Transverse colon (tissue), 4 donors: ENCODE results near the gene RNPEPL1. TPM values are rescaled to one million over a fixed set of nuclear protein-coding genes. Genes with fewer than 3 reads are reported as not detected.

Experiments
- DNase-seq: peaks from one replicate; pipeline ENCODE4 v3.0.0-alpha.2; 2019
- H3K27ac ChIP-seq, 4 donors: fragments of 200-600 bp; sonication (generic); 2 replicates each; pipeline ENCODE4 v1.5.1; 2016 to 2018; ENCODE audit warnings: inconsistent platforms in 4 of 4
- H3K27me3 ChIP-seq: fragments of 200-600 bp; sonication (generic); 2 replicates; pipeline ENCODE4 v1.5.1; 2017; ENCODE audit warnings: inconsistent platforms
- H3K36me3 ChIP-seq, 4 donors: fragments of 200-600 bp; sonication (generic); 2 replicates each; pipeline ENCODE4 v1.5.1; 2017 to 2019; ENCODE audit warnings: inconsistent platforms in 4 of 4
- H3K4me1 ChIP-seq, 4 donors: fragments of 200-600 bp; sonication (generic); 2 replicates each; pipeline ENCODE4 v1.5.1; 2017 to 2020; ENCODE audit warnings: inconsistent platforms in 4 of 4
- H3K4me3 ChIP-seq, 4 donors: fragments of 200-600 bp; sonication (generic); 1 replicate in 1 of 4; 2 replicates in 3 of 4; pipeline versions ENCODE4 v1.5.1 to v1.6.1; 2017 to 2019; ENCODE audit warnings: inconsistent platforms in 4 of 4
- H3K9me3 ChIP-seq, 2 donors: fragments of 200-600 bp; sonication (generic); 2 replicates each; pipeline ENCODE4 v1.5.1; 2017 to 2019; ENCODE audit warnings: inconsistent platforms in 2 of 2
- EP300 ChIP-seq: sonication (generic); formaldehyde crosslinking; IDR thresholded peaks from one replicate; pipeline ENCODE4 v1.6.1; 2017; ENCODE audit warnings: antibody characterized with exemption, low read depth
- POLR2A ChIP-seq: fragments of 450-650 bp; IDR thresholded peaks from one replicate; pipeline ENCODE4 v1.6.1; 2016; ENCODE audit warnings: antibody characterized with exemption, mild to moderate bottlenecking, moderate library complexity
- POLR2AphosphoS5 ChIP-seq, 3 donors: sonication (generic); formaldehyde crosslinking; IDR thresholded peaks; one replicate each; pipeline ENCODE4 v1.6.1; 2016; ENCODE audit warnings: antibody characterized with exemption in 3 of 3
- WGBS, 2 donors: methylation state at CpG; one replicate each; pipeline ENCODE4 v1.1.5; 2018; ENCODE audit warnings: low coverage in 1 of 2; 5-methylcytosine and 5-hydroxymethylcytosine counted together
- in situ Hi-C, 4 donors: fragments of 200-750 bp; cut with MboI; loops; one replicate each; pipeline versions ENCODE4 v1.15.0 to v1.15.1; 2017; ENCODE audit warnings: low sequenced_read_pairs in 3 of 4, low pct_ligation_motif_present in 1 of 4, low pct_unique_long_range_greater_than_20kb in 1 of 4
- intact Hi-C: fragments of 100-400 bp; cut with DNase I; formaldehyde crosslinking; loops from one replicate; pipeline ENCODE4 v1.15.1; 2023; ENCODE audit warnings: low total_unique reads
- total RNA-seq, 4 donors: library from RNA; depleted of rRNA; stranded (reverse); fragments of >200 nt; gene quantifications; one replicate each; pipeline ENCODE4 v1.1.0, GENCODE V29; 2016
- TF ChIP-seq, protein P1 (sequence below), 5 experiments: fragments of 200-600 bp in 3 of 5; fragments of 450-650 bp in 2 of 5; sonication (generic) in 3 of 5; IDR thresholded peaks; 1 replicate in 2 of 5; 2 replicates in 3 of 5; pipeline ENCODE4 v1.5.1; 2016 to 2017; ENCODE audit warnings: antibody characterized with exemption in 5 of 5, inconsistent platforms in 3 of 5, mild to moderate bottlenecking in 2 of 5, moderate library complexity in 1 of 5

The RNPEPL1 gene
- total RNA-seq, 4 donors from 2014 or later = 118 to 208 (median 151) TPM

DNA sequence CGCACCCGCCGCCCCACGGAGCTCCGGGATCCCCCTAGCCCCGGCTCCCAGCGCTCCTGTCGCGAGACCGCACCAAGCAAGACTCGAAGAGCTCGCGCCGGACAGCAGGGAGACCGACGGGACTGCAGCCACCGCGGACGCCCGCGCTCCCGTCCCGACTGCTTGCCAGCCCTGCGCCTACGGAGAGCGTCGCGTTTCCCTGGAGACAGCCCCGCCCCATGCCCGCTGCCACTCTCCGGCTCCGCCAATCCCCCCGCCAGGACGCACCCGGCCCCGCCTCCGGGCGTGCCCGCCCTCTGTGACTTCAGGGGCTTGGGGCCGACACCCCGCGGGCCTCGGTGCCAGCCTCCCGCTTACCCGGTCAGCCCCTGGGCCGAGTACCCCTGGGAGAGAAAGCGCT is 10.5 kb upstream of the RNPEPL1 start, which contains the start of gene ANKMY1:
Gene ANKMY1 (minus strand): TSS at position 181 of the 400 bp plus-strand sequence. CDS start 653 bp downstream, outside the sequence.
- WGBS, 2 donors = 14% methylated on average over 7 of the region's 47 CpGs; no CpG with 5 or more reads in 1 of the 2 donors
- peak; percentile 68 for DNase-seq
- Histone ChIP-seq H3K27me3 (no peaks in the 10 kb centered on the region), H3K4me3 (peak within 1 kb of the TSS; percentile 21 to 58 (median 38)), H3K27ac (no peak within 1 kb of the TSS), H3K9me3 (no peaks in the 10 kb centered on the region), H3K4me1 (peaks cover 29 to 50% (median 35%) of the 10 kb centered on the region in 4 donors), H3K36me3 (peaks cover 0 to 1% (median 0%) of the 10 kb centered on the region in 4 donors)
- in situ Hi-C loops = no loop called here
- intact Hi-C loops = no loop called here
- no peak for TF ChIP-seq EP300
- TF ChIP-seq POLR2AphosphoS5 (IDR thresholded peaks at IDR 0.05) = no peak
- TF ChIP-seq, protein P1, sequence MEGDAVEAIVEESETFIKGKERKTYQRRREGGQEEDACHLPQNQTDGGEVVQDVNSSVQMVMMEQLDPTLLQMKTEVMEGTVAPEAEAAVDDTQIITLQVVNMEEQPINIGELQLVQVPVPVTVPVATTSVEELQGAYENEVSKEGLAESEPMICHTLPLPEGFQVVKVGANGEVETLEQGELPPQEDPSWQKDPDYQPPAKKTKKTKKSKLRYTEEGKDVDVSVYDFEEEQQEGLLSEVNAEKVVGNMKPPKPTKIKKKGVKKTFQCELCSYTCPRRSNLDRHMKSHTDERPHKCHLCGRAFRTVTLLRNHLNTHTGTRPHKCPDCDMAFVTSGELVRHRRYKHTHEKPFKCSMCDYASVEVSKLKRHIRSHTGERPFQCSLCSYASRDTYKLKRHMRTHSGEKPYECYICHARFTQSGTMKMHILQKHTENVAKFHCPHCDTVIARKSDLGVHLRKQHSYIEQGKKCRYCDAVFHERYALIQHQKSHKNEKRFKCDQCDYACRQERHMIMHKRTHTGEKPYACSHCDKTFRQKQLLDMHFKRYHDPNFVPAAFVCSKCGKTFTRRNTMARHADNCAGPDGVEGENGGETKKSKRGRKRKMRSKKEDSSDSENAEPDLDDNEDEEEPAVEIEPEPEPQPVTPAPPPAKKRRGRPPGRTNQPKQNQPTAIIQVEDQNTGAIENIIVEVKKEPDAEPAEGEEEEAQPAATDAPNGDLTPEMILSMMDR (IDR thresholded peaks at IDR 0.05) = no peak
- TF ChIP-seq POLR2A = no peak

GRCh38 chr2:240558236-240558761 is 10.0 kb upstream of the RNPEPL1 start:
- peak overlapping the region in 1 of 4 donors; percentile 58 for H3K4me3 ChIP-seq
- intact Hi-C loops = no loop called here
- 81% methylated on average over 18 of the region's 18 CpGs; no CpG with 5 or more reads in 1 of the 2 donors for WGBS, 2 donors

DNA sequence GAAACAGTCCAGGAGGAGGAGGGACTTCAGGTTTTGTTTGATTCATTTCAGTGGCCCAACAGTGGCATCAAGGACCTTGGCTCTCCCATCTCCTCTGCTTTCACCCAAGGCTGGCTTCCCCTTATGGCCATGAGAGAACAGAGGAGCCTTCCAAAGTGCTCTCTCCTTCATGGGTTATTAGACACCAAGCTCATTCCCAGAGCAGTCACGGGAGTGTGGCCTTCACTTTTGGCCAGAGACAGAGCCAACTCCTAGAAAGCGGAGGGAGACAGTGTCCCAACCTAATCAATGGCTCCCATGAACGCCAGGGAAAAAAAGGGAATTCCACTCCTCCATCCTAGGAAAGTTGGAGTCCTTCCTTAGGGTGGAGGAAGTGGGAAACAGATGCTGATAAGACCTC is 9.0 kb upstream of the RNPEPL1 start:
- peak overlapping the region in 1 of 4 donors; percentile 100 for H3K27ac ChIP-seq
- no peak overlapping the region for H3K4me3 ChIP-seq
- peaks cover 29 to 55% (median 35%) of the 10 kb centered on the region in 4 donors for H3K4me1 ChIP-seq
- no peak for TF ChIP-seq POLR2A
- TF ChIP-seq EP300 = no peak
- TF ChIP-seq, protein P1 (IDR thresholded peaks at IDR 0.05) = no peak
- TF ChIP-seq POLR2AphosphoS5 (IDR thresholded peaks at IDR 0.05) = no peak
- no peaks in the 10 kb centered on the region for H3K36me3 ChIP-seq
- intact Hi-C loops = no loop called here
- no peak for DNase-seq
- WGBS, 2 donors = 100% methylated on average over 3 of the region's 3 CpGs; no CpG with 5 or more reads in 1 of the 2 donors
- H3K9me3 ChIP-seq = no peaks in the 10 kb centered on the region
- no peaks in the 10 kb centered on the region for H3K27me3 ChIP-seq
- in situ Hi-C loops = no loop called here

More at GRCh38 chr2:240558236-240558761, 10.0 kb upstream of the RNPEPL1 start:
- no peaks in the 10 kb centered on the region for H3K27me3 ChIP-seq
- H3K36me3 ChIP-seq = no peaks in the 10 kb centered on the region
- in situ Hi-C loops = no loop called here
- TF ChIP-seq, protein P1 (IDR thresholded peaks at IDR 0.05) = no peak
- TF ChIP-seq POLR2AphosphoS5 (IDR thresholded peaks at IDR 0.05) = no peak
- TF ChIP-seq EP300 = no peak
- no peak for TF ChIP-seq POLR2A
- peaks cover 29 to 52% (median 35%) of the 10 kb centered on the region in 4 donors for H3K4me1 ChIP-seq
- H3K27ac ChIP-seq = no peak overlapping the region
- no peaks in the 10 kb centered on the region for H3K9me3 ChIP-seq
- no peak for DNase-seq

GRCh38 chr2:240560084-240560479 is 8.2 kb upstream of the RNPEPL1 start, which contains the start of gene DUSP28:
TSS of gene DUSP28 (plus strand) at chr2:240560357. CDS start at chr2:240560685, 328 bp downstream.
- Histone ChIP-seq H3K4me1 (peaks cover 30 to 60% (median 41%) of the 10 kb centered on the region in 4 donors), H3K27ac (peak within 1 kb of the TSS; percentile 98 to 100 (median 100)), H3K4me3 (peak within 1 kb of the TSS; percentile 73 to 97 (median 85)), H3K9me3 (no peaks in the 10 kb centered on the region), H3K36me3 (no peaks in the 10 kb centered on the region), H3K27me3 (no peaks in the 10 kb centered on the region)
- in situ Hi-C loops (no loop called here), intact Hi-C loops (no loop called here)
- peak; percentile 94 for DNase-seq
- TF ChIP-seq POLR2AphosphoS5 (IDR thresholded peaks at IDR 0.05) = peak; percentile 95 to 97 (median 96)
- TF ChIP-seq, protein P1 (IDR thresholded peaks at IDR 0.05) = no peak
- peak; percentile 94 for TF ChIP-seq POLR2A
- WGBS, 2 donors = 0 to 1% methylated on average over 12 to 36 of the region's 39 CpGs
